ENCODE measurements around the gene LDB2. TPM values are rescaled to one million over a fixed set of nuclear protein-coding genes. Genes with fewer than 3 reads are reported as not detected.

The LDB2 gene
- total and polyA plus RNA-seq, 2 donors (not counting 1 experiment from before 2014, with no cell fraction given), result not detected

DNA sequence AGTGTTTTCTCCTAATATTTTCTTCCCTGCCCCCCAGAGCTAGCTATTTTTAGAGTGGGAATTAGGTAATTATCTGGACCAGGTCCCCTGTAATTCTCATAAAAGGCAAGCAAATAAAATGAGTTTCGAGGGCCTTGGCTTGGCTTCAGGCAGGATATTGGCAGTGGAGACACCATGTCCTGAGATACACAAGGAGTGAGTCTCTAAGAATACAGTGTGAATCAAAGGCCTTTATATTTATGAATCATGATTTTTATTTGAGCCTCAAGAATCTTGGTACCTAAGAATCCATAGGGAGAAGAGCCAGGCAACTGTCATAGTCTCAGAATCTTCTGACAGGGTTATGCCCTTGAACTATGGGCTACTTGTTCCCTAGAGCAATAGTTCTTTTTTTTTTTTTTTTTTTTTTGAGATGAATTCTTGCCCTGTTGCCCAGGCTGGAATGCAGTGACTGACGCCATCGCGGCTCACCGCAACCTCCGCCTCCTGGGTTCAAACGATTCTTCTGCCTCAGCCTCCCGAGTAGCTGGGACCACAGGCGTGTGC lies 205.4 kb downstream of the LDB2 start:
- Mint-ChIP-seq H3K27ac (no peak overlapping the region), H3K4me3 (no peak overlapping the region), H3K4me1 (no peaks in the 10 kb centered on the region), H3K27me3 (no peaks in the 10 kb centered on the region), H3K9me3 (ENCODE audit: insufficient read depth) (peaks cover 4% of the 10 kb centered on the region)
- 91% methylated on average over 9 of the region's 9 CpGs for WGBS (ENCODE audit: insufficient coverage)
- H3K4me2 ChIP-seq (replicated peaks; ENCODE audit: low read depth, low read length, poor library complexity, severe bottlenecking), result no peak overlapping the region
- ATAC-seq (ENCODE audit: low read depth), result no peak
- no peaks in the 10 kb centered on the region for H3K4me1 ChIP-seq (ENCODE audit: control insufficient read depth in 2 of 2, insufficient read depth in 2 of 2, low read length in 2 of 2)
- DNase-seq, result no peak
- no peaks in the 10 kb centered on the region for H3K9me3 ChIP-seq (ENCODE audit: control extremely low read depth in 1 of 3, control insufficient read depth in 2 of 3, insufficient read depth in 1 of 3, low read length in 2 of 3)
- H3K27me3 ChIP-seq (replicated peaks in 1 of 4; ENCODE audit: control extremely low read depth in 1 of 4, control insufficient read depth in 3 of 4, insufficient read depth in 4 of 4, low read length in 3 of 4), result no peaks in the 10 kb centered on the region
- H3K36me3 ChIP-seq (replicated peaks in 1 of 2; ENCODE audit: control extremely low read depth in 1 of 2, control insufficient read depth in 1 of 2, extremely low read depth in 1 of 2, insufficient read depth in 2 of 2, low read length in 1 of 2), result no peaks in the 10 kb centered on the region
- H4K20me1 ChIP-seq (ENCODE audit: control insufficient read depth, insufficient read depth, low read length, poor library complexity, severe bottlenecking), result no peaks in the 10 kb centered on the region
- no peak overlapping the region for H3K4me3 ChIP-seq (ENCODE audit: control extremely low read depth in 1 of 5, extremely low read depth in 1 of 5, insufficient read depth in 1 of 5, low read depth in 2 of 5, low read length in 4 of 5)
- ChIA-PET POLR2A (no interaction called here), CTCF (no interaction called here)
- no peak overlapping the region for H2AFZ ChIP-seq (ENCODE audit: insufficient read depth, low read depth, low read length, poor library complexity, severe bottlenecking)
- intact Hi-C loops (cut with micrococcal nuclease), result no loop called here
- no peak overlapping the region for H3K27ac ChIP-seq (ENCODE audit: low read length in 2 of 2)
- TF ChIP-seq EZH2 (IDR thresholded peaks at IDR 0.05; ENCODE audit: borderline replicate concordance, insufficient read depth, low read depth, low read length, poor library complexity, severe bottlenecking), result no peak
- TF ChIP-seq, protein P1, sequence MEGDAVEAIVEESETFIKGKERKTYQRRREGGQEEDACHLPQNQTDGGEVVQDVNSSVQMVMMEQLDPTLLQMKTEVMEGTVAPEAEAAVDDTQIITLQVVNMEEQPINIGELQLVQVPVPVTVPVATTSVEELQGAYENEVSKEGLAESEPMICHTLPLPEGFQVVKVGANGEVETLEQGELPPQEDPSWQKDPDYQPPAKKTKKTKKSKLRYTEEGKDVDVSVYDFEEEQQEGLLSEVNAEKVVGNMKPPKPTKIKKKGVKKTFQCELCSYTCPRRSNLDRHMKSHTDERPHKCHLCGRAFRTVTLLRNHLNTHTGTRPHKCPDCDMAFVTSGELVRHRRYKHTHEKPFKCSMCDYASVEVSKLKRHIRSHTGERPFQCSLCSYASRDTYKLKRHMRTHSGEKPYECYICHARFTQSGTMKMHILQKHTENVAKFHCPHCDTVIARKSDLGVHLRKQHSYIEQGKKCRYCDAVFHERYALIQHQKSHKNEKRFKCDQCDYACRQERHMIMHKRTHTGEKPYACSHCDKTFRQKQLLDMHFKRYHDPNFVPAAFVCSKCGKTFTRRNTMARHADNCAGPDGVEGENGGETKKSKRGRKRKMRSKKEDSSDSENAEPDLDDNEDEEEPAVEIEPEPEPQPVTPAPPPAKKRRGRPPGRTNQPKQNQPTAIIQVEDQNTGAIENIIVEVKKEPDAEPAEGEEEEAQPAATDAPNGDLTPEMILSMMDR (IDR thresholded peaks at IDR 0.05), result no peak
- no peaks in the 10 kb centered on the region for H3K79me2 ChIP-seq (ENCODE audit: control insufficient read depth, insufficient read depth, low read length)
- H3K9ac ChIP-seq (ENCODE audit: low read length), result no peak overlapping the region

DNA sequence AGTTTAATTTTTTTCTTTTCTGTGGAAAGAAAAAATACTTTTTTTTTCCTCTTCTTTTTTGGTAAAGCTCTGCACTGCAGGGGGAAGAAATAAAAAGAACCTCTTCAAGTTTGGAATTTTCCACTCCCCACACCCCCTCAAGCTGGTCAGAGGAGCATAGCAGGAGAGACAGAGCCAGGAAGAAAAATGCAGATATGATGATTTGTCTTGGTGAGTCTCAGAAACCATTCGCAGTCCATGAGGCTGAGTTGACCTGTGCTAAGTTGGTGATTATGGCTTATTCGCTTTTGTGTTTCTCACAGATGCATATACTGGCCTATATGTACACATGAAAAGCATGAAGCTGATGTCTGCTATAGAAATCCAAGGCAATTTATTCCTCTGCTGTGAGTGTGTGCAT lies 205.9 kb downstream of the LDB2 start:
- no peak overlapping the region for H3K9ac ChIP-seq (ENCODE audit: low read length)
- no peaks in the 10 kb centered on the region for H3K36me3 ChIP-seq (replicated peaks in 1 of 2; ENCODE audit: control extremely low read depth in 1 of 2, control insufficient read depth in 1 of 2, extremely low read depth in 1 of 2, insufficient read depth in 2 of 2, low read length in 1 of 2)
- Mint-ChIP-seq H3K27ac (no peak overlapping the region), H3K27me3 (no peaks in the 10 kb centered on the region), H3K9me3 (ENCODE audit: insufficient read depth) (peaks cover 3% of the 10 kb centered on the region), H3K4me1 (no peaks in the 10 kb centered on the region), H3K4me3 (no peak overlapping the region)
- no peak overlapping the region for H3K4me3 ChIP-seq (ENCODE audit: control extremely low read depth in 1 of 5, extremely low read depth in 1 of 5, insufficient read depth in 1 of 5, low read depth in 2 of 5, low read length in 4 of 5)
- H3K9me3 ChIP-seq (ENCODE audit: control extremely low read depth in 1 of 3, control insufficient read depth in 2 of 3, insufficient read depth in 1 of 3, low read length in 2 of 3), result no peaks in the 10 kb centered on the region
- no peaks in the 10 kb centered on the region for H3K27me3 ChIP-seq (replicated peaks in 1 of 4; ENCODE audit: control extremely low read depth in 1 of 4, control insufficient read depth in 3 of 4, insufficient read depth in 4 of 4, low read length in 3 of 4)
- ATAC-seq (ENCODE audit: low read depth) (no peak), DNase-seq (no peak)
- H4K20me1 ChIP-seq (ENCODE audit: control insufficient read depth, insufficient read depth, low read length, poor library complexity, severe bottlenecking), result no peaks in the 10 kb centered on the region
- intact Hi-C loops (cut with micrococcal nuclease), result no loop called here
- WGBS (ENCODE audit: insufficient coverage), result 100% methylated on average over 2 of the region's 2 CpGs
- CTCF ChIA-PET, result no interaction called here
- no peaks in the 10 kb centered on the region for H3K79me2 ChIP-seq (ENCODE audit: control insufficient read depth, insufficient read depth, low read length)
- H3K27ac ChIP-seq (ENCODE audit: low read length in 2 of 2), result no peak overlapping the region
- no peak overlapping the region for H2AFZ ChIP-seq (ENCODE audit: insufficient read depth, low read depth, low read length, poor library complexity, severe bottlenecking)
- H3K4me1 ChIP-seq (ENCODE audit: control insufficient read depth in 2 of 2, insufficient read depth in 2 of 2, low read length in 2 of 2), result no peaks in the 10 kb centered on the region
- no peak for TF ChIP-seq EZH2 (IDR thresholded peaks at IDR 0.05; ENCODE audit: borderline replicate concordance, insufficient read depth, low read depth, low read length, poor library complexity, severe bottlenecking)
- TF ChIP-seq, protein P1 (IDR thresholded peaks at IDR 0.05), result no peak
- POLR2A ChIA-PET, result no interaction called here
- no peak overlapping the region for H3K4me2 ChIP-seq (replicated peaks; ENCODE audit: low read depth, low read length, poor library complexity, severe bottlenecking)
